ENCODE data around the gene SH3PXD2B.
"Not testable (repeated sequence)": the region's sequence is repeated elsewhere in the genome, so short reads cannot be mapped to it uniquely, and the experiment has no call there.

The SH3PXD2B gene

DNA sequence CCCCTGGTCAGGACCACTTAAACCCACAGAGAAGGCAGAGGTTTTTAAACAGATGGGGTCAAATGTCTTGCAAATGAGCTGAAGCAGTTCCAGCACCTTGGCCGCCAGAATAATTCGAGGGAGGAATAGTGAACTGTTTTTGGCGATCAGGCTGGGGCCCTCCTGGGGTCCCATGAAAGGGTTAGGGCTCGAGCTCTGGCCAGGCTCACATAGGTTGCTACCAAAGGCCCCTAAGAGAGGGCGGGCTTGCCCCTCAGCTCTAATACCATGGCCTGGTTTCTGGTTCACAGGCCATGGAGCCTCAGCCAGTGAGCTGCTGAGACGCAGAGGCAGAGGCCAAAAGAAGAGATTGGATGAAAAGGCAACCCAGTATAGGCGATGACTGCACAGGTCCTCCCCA is 96.0 kb downstream of the SH3PXD2B start:
- no peak overlapping the region for H3K4me3 ChIP-seq (ENCODE audit: low read depth, low read length)
- DNase-seq (ENCODE audit: low read depth): no peak
- TF ChIP-seq CTCF (IDR thresholded peaks at IDR 0.05; ENCODE audit: low read depth, low read length, missing control alignments): no peak

DNA sequence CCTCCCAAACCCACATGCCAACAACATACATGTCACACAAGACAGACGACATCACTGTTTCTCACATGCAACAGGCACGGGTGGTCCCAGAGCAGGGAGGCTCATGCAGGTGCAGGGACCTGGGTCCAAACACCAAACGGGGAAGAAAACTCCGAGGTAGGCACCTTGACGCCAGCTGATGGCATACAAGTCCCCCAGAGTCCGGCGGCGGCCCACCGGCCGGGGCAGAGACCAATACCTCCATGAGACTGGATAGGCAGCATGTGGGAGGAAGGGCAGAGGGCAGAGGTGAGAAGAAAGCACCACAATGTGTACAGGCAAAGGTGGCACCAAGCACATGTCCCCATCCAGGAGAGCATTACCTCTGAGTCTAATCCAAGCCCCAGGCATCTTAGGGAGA is 97.8 kb downstream of the SH3PXD2B start:
- no peak for TF ChIP-seq CTCF (IDR thresholded peaks at IDR 0.05; ENCODE audit: low read depth, low read length, missing control alignments)
- H3K4me3 ChIP-seq (ENCODE audit: low read depth, low read length): no peak overlapping the region
- no peak for DNase-seq (ENCODE audit: low read depth)

DNA sequence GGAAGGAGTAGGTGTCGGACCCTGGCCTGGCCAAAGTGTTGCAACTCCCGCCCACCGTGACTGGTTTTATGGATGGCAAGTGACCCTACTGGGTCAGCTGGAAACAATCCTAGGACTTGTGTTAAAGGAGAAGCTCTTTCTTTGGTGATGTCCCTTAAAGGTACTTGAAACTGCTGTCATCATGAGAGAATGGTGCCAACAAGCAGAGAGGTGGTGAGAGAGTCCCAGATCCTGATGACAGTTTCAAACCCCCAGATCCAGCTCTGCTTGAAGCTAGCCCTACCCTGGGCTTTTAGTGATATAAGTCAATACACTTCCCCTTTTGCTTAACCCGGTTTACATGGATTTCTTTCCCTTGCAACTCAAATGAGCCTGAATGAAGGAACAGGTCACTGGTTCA is 98.3 kb downstream of the SH3PXD2B start:
- TF ChIP-seq CTCF (IDR thresholded peaks at IDR 0.05; ENCODE audit: low read depth, low read length, missing control alignments): no peak
- DNase-seq (ENCODE audit: low read depth): no peak
- no peak overlapping the region for H3K4me3 ChIP-seq (ENCODE audit: low read depth, low read length)

DNA sequence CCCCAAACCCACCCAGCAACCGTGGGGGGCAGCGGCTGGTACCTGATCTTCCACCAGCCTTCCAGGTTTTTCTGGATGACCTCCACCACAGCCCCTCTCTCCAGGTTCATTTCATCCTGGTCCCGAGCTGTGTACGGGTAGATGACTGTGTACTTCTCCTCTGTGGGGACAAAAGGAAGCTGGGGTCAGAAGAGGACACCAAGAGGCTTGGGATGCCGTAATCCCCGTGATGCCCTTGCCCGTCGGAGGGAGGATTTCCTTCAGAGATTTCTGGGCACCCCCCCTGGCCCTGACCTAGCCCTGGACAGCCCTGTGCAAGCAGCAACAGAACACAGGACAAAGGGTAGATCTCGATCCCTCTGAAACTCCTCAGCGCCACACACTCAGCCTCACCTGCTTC is 100.5 kb downstream of the SH3PXD2B start:
- H3K4me3 ChIP-seq (ENCODE audit: low read depth, low read length): no peak overlapping the region
- no peak for DNase-seq (ENCODE audit: low read depth)
- TF ChIP-seq CTCF (IDR thresholded peaks at IDR 0.05; ENCODE audit: low read depth, low read length, missing control alignments): no peak

GRCh38 chr5:172353271-172353812 is 101.0 kb downstream of the SH3PXD2B start:
- DNase-seq (ENCODE audit: low read depth): no peak
- H3K4me3 ChIP-seq (ENCODE audit: low read depth, low read length): no peak overlapping the region
- no peak for TF ChIP-seq CTCF (IDR thresholded peaks at IDR 0.05; ENCODE audit: low read depth, low read length, missing control alignments)

GRCh38 chr5:172352526-172352925 is 101.8 kb downstream of the SH3PXD2B start:
- DNase-seq (ENCODE audit: low read depth); H3K4me3 ChIP-seq (ENCODE audit: low read depth, low read length): not testable (repeated sequence)

DNA sequence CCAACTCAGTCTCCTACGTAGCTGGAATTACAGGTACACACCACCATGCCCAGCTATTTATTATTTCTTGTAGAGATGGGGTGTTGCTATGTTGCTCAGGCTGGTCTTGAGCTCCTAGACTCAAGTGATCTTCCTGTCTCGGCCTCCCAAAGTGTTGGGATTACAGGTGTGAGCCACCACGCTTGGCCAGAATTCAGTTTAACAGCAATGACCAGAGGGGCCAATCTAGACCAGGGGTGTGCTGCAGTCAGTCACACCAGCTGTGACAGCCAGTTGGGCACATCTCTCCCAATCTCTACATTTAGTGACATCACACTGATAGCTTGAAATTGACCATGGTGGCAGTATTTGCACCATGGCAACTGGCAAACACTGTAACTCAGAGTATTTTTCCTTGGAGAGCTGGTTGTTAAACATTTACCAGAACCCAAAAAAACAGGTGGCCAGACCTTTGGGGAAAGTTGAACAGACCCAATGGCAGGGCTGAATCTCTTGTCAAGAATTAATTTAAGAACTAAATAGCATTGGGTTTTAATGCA is 103.0 kb downstream of the SH3PXD2B start:
- H3K4me3 ChIP-seq (ENCODE audit: low read depth, low read length): no peak overlapping the region
- DNase-seq (ENCODE audit: low read depth): no peak
- no peak for TF ChIP-seq CTCF (IDR thresholded peaks at IDR 0.05; ENCODE audit: low read depth, low read length, missing control alignments)

All from GM12864 (cell line).